Stimulated activated naive CD8-positive, alpha-beta T cell treated with anti-CD3 and anti-CD28 coated beads, Interleukin-15, amount 100 ng/mL, for 72 hours (primary cell): ENCODE measurements around the gene SCYGR5.

Source experiments
- ATAC-seq: fragments of 150-1000 bp; cut with Tn5 transposase; 2 replicates; pipeline ENCODE4 v1.10.0; 2021; ENCODE audit warnings: mild to moderate bottlenecking, moderate library complexity
- DNase-seq, 2 donors: peaks; one replicate each; pipeline ENCODE4 v3.0.0; 2021 to 2022
- H3K27ac Mint-ChIP-seq, 2 donors: one replicate each; pipeline ENCODE4 v1.8.0; 2022; ENCODE audit warnings: mild to moderate bottlenecking in 2 of 2, mixed read lengths in 2 of 2, moderate library complexity in 2 of 2
- H3K27me3 Mint-ChIP-seq: one replicate; pipeline ENCODE4 v1.8.0; 2022; ENCODE audit warnings: mixed read lengths
- H3K4me1 Mint-ChIP-seq: one replicate; pipeline ENCODE4 v1.8.0; 2022; ENCODE audit warnings: mild to moderate bottlenecking, mixed read lengths
- H3K4me3 Mint-ChIP-seq, 2 donors: one replicate each; pipeline ENCODE4 v1.8.0; 2022; ENCODE audit warnings: mild to moderate bottlenecking in 2 of 2, mixed read lengths in 2 of 2, moderate library complexity in 1 of 2
- H3K9me3 Mint-ChIP-seq, 2 donors: one replicate each; pipeline ENCODE4 v1.8.0; 2022; ENCODE audit warnings: mixed read lengths in 2 of 2

The SCYGR5 gene

GRCh38 chr2:227707390-227707789 lies 40.8 kb downstream of the SCYGR5 start:
- Mint-ChIP-seq H3K27me3 (peaks cover 13% of the 10 kb centered on the region), H3K9me3 (no peaks in the 10 kb centered on the region), H3K4me3 (no peak overlapping the region), H3K27ac (no peak overlapping the region), H3K4me1 (no peaks in the 10 kb centered on the region)
- ATAC-seq (no peak), DNase-seq (no peak)

- no peak for DNase-seq
- Mint-ChIP-seq H3K4me3 (no peak overlapping the region), H3K27me3 (peaks cover 13% of the 10 kb centered on the region), H3K9me3 (no peaks in the 10 kb centered on the region), H3K27ac (no peak overlapping the region), H3K4me1 (no peaks in the 10 kb centered on the region)
- no peak for ATAC-seq
Observed at GRCh38 chr2:227710986-227711385, 44.4 kb downstream of the SCYGR5 start.

- H3K27ac Mint-ChIP-seq: no peak overlapping the region
- no peak overlapping the region for H3K4me3 Mint-ChIP-seq
- DNase-seq: no peak
- H3K9me3 Mint-ChIP-seq: no peaks in the 10 kb centered on the region
- H3K4me1 Mint-ChIP-seq: peaks cover 7% of the 10 kb centered on the region
- no peak for ATAC-seq
- H3K27me3 Mint-ChIP-seq: peaks cover 27% of the 10 kb centered on the region
Observed at GRCh38 chr2:227713291-227713690, 46.7 kb downstream of the SCYGR5 start.

- Mint-ChIP-seq H3K9me3 (no peaks in the 10 kb centered on the region), H3K4me1 (peaks cover 7% of the 10 kb centered on the region), H3K27ac (no peak overlapping the region), H3K4me3 (no peak overlapping the region), H3K27me3 (peaks cover 44% of the 10 kb centered on the region)
- ATAC-seq (no peak), DNase-seq (no peak)
Observed at GRCh38 chr2:227716501-227716900, 49.9 kb downstream of the SCYGR5 start.
